GM21515 (cell line): ENCODE measurements around the gene CLASP1.
"Not testable (repeated sequence)": the region's sequence is repeated elsewhere in the genome, so short reads cannot be mapped to it uniquely, and the experiment has no call there.

Source experiments
- ATAC-seq: cut with Tn5 transposase; IDR thresholded peaks from one replicate; pipeline ENCODE4 v1.9.1; 2021; ENCODE audit not compliant: unreplicated experiment

The CLASP1 gene

GRCh38 chr2:121377646-121378045 lies 271.6 kb downstream of the CLASP1 start:
- ATAC-seq = no peak

GRCh38 chr2:121376535-121377250 lies 272.6 kb downstream of the CLASP1 start:
- no peak for ATAC-seq

GRCh38 chr2:121375621-121376159 lies 273.6 kb downstream of the CLASP1 start:
- ATAC-seq = no peak

DNA sequence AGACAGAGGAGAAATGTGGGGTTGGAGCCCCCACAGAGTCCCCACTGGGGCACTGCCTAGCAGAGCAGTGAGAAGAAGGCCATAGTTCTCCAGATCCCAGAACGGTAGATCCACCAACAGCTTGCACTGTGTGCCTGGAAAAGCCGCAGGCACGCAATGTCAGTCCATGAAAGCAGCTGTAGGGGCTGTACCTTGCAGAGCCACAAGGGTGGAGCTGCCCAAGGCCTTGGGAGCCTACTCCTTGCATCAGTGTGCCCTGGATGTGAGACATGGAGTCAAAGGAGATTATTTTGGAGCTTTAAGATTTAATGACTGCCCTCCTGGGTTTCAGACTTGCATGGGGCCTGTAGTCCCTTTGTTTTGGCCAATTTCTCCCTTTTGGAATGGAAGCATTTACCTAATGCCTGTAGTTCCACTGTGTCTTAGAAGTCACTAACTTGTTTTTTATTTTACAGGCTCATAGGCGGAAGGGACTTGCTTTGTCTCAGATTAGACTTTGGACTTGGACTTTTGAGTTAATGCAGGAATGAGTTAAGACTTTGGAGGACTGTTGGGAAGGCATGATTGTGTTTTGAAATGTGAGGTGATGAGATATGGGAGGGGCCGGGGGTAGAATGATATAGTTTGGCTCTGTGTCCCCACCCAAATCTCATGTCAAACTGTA lies 274.7 kb downstream of the CLASP1 start:
- ATAC-seq = not testable (repeated sequence)

DNA sequence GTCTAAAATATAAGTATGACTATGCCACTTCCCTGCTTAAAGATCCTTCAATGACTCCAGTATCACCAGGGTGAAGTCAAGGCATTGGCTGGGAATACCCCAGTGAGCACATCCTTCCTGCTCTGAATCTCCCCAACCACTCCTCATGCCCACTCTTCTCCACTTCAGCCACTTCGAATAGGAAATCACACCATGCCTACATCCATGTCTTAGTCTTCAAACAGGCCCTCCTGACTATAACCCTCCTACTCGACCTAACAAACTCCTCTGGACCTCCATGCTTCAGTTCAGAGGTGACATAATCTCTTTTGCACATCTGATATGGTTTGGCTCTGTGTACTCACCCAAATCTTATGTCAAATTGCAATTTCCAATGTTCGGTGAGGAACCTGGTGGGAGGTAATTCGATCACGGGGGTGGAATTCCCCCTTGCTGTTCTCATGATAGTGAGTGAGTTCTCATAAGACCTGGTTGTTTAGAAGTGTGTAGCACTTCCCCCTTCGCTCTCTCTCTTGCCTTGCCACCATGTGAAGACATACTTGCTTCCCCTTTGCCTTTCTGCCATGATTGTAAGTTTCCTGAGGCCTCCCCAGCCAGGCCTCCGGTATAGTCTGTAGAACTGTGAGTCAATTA lies 276.4 kb downstream of the CLASP1 start:
- ATAC-seq = no peak

DNA sequence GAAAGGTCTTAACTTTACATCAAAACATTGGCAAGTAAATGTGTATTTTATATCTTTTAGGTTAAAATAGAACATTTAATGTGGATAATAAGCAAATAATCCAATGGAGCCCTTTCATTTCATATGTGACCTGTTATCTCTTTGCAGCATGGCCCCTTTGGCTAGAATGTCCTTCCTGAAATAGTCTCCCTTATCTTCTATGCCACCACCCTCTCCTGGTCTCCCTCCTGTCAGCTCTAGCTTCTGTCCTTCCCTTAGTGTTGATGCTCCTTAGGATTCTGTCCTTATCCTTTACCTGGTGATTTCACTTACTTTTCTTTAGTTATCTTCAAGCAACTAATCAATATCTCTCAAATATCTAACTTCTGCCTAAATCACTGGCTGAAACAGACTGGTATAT lies 277.2 kb downstream of the CLASP1 start:
- no peak for ATAC-seq

DNA sequence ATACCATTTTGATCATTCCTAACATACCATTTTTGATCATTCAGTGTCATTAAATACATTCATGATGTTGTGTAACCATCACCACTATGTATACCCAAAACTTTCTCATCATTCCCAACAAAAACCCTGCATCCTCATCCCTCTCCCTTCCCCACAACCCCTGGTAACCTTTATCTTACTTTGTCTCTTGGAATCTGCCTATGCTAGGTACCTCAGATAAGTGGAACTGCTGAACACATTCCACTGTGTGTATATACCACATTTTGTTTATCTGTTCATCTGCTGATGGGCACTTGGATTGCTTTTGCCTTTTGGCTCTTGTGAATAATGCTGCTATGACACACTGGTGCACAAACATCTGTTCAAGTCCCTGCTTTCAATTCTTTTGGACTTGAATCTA lies 280.4 kb downstream of the CLASP1 start:
- no peak for ATAC-seq

DNA sequence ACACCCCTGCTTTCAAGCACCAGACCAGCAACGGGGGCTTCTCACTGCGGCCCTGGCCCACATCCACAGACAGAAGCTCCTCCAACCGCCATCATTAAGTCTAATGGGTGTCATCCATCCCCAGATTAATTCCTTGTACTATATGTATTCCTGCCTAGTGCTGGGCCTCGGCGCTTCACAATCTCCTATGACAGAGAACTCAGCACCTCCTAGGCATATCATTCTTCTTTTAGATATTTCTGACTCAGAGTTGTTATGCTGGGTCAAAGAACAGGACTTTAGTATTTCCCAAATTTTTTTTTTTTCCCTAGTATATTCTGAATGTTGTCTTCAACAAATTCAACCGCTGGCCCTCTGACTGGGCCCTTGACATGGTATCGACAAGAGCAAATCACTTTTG lies 281.1 kb downstream of the CLASP1 start:
- no peak for ATAC-seq

DNA sequence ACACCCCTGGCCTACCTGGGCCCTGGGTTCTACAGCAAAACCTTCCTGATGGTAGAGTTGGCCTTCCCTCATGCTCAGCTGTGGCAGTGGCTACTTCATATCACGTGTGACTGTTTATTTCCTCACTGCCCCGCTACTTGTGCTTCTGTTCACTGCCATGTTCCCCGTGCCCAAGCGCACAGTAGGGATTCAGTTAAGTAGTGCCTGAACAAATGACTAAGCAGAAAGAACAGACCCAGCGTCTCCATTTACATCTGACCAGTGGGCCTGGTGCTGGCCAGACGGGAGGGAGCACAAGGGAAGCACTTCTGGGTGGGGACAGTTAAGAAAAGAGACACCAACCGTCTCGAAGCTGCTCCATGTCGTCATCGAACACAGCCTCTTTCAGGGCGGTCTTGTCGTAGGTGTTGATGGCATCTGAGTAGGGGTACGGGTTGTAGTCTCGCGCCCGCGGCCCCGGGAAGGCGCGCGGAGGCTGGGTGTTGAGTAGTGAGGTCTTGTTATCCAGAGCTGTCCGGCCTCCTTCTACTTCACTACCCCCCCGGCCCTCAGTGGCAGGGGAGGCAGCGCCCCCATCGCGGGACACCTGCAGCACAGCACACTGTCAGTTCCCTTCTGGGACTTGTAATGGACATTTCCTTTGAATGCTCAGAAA lies 281.9 kb downstream of the CLASP1 start:
- ATAC-seq = no peak

DNA sequence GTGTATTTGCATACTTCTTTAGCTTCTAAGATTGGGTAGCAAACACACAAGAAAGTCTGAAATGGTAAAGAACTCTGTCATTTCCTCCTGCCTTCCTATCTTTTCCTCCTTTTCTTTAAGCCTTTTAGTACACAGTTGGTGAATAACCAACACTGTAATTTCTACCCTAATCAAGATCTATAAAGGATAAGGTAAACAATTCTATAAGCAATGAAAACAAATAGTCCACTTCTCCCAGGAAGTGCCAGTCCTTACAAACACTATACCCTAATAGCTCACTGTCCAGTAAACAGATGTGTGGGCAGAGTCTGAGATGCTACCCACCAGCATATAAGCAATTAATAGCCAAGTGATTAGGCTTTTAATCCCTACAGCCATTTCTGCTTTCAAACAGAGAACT lies 283.2 kb downstream of the CLASP1 start:
- ATAC-seq = no peak

DNA sequence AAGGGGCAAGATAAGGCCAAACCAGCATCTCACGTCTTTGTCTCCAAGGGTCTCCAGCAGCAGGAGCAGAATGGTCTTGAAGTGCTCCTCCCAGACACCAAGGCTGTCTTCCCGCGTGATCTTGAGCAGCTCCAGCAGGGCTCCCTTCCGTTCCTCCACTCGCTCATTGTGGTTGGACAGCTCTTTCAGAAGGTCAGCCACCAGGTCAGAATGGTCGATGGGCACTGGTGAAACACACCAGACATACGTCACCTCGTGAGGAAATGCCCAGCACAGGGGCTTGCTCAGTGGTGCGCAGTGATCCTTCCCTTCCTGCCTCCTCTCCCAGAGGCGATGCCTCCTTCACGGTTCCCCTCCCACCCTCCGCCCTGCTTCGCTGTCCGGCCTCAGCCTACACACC lies 284.2 kb downstream of the CLASP1 start:
- no peak for ATAC-seq

- ATAC-seq = no peak
Measured at GRCh38 chr2:121363632-121364420, 285.4 kb downstream of the CLASP1 start.

GRCh38 chr2:121362774-121363173 lies 286.5 kb downstream of the CLASP1 start:
- no peak for ATAC-seq

DNA sequence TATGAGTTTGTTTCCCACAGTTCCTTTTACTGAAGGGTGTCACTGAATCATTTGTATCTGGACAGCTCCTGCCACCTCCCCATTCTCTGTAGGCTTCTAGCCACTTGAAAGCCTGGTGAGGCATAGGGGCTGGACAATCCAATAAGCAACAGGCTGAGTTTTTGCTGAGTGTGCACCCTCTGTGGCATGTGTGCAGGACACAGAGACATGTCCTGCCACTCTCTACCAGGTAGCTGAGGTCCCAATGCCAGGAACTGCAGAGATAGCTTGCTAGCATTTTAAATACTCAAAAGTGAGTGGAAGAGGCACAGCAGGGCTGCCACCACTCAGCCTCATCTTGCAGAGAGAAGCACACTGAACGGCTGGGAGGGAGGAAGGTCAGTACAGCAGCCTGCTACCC lies 287.0 kb downstream of the CLASP1 start:
- ATAC-seq = no peak

DNA sequence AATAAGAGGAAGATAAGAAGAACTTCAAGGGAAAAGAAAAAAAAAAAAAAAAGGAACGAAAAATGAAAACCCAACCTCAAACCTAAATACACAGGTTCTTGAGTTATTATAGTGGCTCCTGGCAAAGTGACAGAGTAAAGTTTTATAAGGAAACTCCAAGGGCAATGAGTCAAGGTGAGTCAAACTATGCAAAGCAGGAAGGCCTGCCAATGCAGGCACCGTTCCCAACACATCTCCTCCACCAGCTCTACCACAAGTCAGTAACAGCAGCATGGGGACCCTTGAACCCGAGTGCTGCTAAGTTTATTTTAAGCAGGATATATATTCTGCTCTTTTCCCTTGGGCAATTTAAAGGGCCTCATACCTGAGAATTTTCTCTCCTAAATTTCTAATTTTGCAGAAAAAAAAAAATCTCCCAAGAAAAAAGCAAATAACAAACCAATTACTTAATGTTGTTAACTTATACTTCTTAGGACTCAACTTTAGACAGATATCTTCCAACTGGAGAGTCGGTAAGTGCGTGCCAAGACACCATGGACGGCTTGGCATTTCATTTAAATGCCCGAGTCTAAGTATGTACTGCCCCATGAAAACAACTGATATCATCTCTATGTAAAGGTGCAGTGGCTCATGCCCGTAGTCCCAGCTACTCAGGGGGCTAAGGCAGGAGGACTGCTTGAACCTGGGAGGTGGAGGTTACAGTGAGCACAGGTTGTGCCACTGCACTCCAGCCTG lies 288.5 kb downstream of the CLASP1 start:
- ATAC-seq = no peak

GRCh38 chr2:121359716-121360565 lies 289.3 kb downstream of the CLASP1 start:
- no peak for ATAC-seq

- ATAC-seq = no peak
Measured at GRCh38 chr2:121359170-121359569, 290.1 kb downstream of the CLASP1 start.

DNA sequence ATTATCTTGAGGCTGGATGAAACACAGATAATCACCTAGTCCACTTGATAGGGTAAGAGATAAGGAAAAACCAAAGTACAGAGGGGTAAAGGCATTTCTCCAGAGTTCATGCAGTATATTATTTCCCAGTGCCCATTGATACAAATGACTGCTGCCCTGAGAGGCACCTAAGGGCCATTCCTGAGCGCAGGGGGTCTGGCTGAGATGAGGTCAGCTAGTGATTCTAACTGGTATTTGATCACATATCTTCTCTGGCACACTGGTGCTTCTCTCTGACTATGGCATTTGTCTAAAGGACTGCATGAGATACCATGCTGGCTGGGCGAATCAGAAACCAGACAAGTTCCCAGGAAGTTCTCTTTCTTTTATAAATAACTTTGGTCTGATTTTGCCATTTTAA lies 291.0 kb downstream of the CLASP1 start:
- ATAC-seq = no peak

- ATAC-seq = no peak
Measured at GRCh38 chr2:121356058-121356640, 293.1 kb downstream of the CLASP1 start.
